GM18508 (cell line): ENCODE results near the gene ZNF384.

Source experiments
- ATAC-seq: cut with Tn5 transposase; IDR thresholded peaks from one replicate; pipeline ENCODE4 v1.9.1; 2021; ENCODE audit warnings: moderate number of reproducible peaks; ENCODE audit not compliant: insufficient read depth, unreplicated experiment

ZNF384 gene

GRCh38 chr12:6699989-6700645 is 10.9 kb upstream of the ZNF384 start:
- no peak for ATAC-seq

- no peak for ATAC-seq
Measured at GRCh38 chr12:6699259-6699988, 10.2 kb upstream of the ZNF384 start.

- ATAC-seq: no peak
Measured at GRCh38 chr12:6698352-6699046, 9.3 kb upstream of the ZNF384 start.

- ATAC-seq: no peak
Measured at GRCh38 chr12:6697584-6698351, 8.6 kb upstream of the ZNF384 start.

- ATAC-seq: no peak
Measured at GRCh38 chr12:6696690-6697583, 7.8 kb upstream of the ZNF384 start.

- no peak for ATAC-seq
Measured at GRCh38 chr12:6695313-6696045, 6.3 kb upstream of the ZNF384 start.

- ATAC-seq: no peak
Measured at GRCh38 chr12:6694701-6695100, 5.5 kb upstream of the ZNF384 start.

- ATAC-seq: no peak
Measured at GRCh38 chr12:6693832-6694355, 4.7 kb upstream of the ZNF384 start.

- ATAC-seq: no peak
Measured at GRCh38 chr12:6692888-6693287, 3.7 kb upstream of the ZNF384 start.

GRCh38 chr12:6691473-6691872 is 2.3 kb upstream of the ZNF384 start:
- ATAC-seq: no peak

GRCh38 chr12:6688543-6688998 is 604 bp downstream of the ZNF384 start:
- ATAC-seq: no peak

GRCh38 chr12:6685814-6686213 is 3.4 kb downstream of the ZNF384 start:
- ATAC-seq: no peak

- no peak for ATAC-seq
Measured at GRCh38 chr12:6684609-6685008, 4.6 kb downstream of the ZNF384 start.

GRCh38 chr12:6676962-6677361 is 12.2 kb downstream of the ZNF384 start:
- no peak for ATAC-seq

GRCh38 chr12:6672143-6672542 is 17.0 kb downstream of the ZNF384 start:
- no peak for ATAC-seq

GRCh38 chr12:6667559-6668210 is 21.5 kb downstream of the ZNF384 start:
- no peak for ATAC-seq

GRCh38 chr12:6666211-6666610 is 23.0 kb downstream of the ZNF384 start:
- ATAC-seq: no peak

GRCh38 chr12:6664902-6665301 is 24.3 kb downstream of the ZNF384 start:
- no peak for ATAC-seq
